ENCODE results near the gene PLA2G3. TPM values are rescaled to one million over a fixed set of nuclear protein-coding genes. Genes with fewer than 3 reads are reported as not detected.

PLA2G3 gene
- polyA plus RNA-seq, 6 donors from 2014 or later, result not detected

- no peak for DNase-seq
- no peaks in the 10 kb centered on the region for H3K9me3 Mint-ChIP-seq
- peak overlapping the region in 1 of 6 donors; percentile 36 for H3K27ac Mint-ChIP-seq
- ATAC-seq (ENCODE audit: low read depth in 2 of 2), result no peak
- H3K4me1 Mint-ChIP-seq, result peaks cover 9 to 11% (median 11%) of the 10 kb centered on the region in 3 donors
- H3K4me3 Mint-ChIP-seq, result no peak overlapping the region
- no peaks in the 10 kb centered on the region for H3K27me3 Mint-ChIP-seq
- no peaks in the 10 kb centered on the region for H3K36me3 Mint-ChIP-seq
These were observed 49.9 kb downstream of the PLA2G3 start for GRCh38 chr22:31090217-31091085.

- no peaks in the 10 kb centered on the region for H3K9me3 Mint-ChIP-seq
- no peak overlapping the region for H3K27ac Mint-ChIP-seq
- no peaks in the 10 kb centered on the region for H3K27me3 Mint-ChIP-seq
- DNase-seq, result no peak
- no peak for ATAC-seq (ENCODE audit: low read depth in 2 of 2)
- H3K4me1 Mint-ChIP-seq, result peaks cover 14 to 15% (median 14%) of the 10 kb centered on the region in 3 donors
- H3K4me3 Mint-ChIP-seq, result peak overlapping the region in 1 of 8 donors; percentile 26
- no peaks in the 10 kb centered on the region for H3K36me3 Mint-ChIP-seq
These were observed 50.9 kb downstream of the PLA2G3 start for GRCh38 chr22:31089160-31090100.

DNA sequence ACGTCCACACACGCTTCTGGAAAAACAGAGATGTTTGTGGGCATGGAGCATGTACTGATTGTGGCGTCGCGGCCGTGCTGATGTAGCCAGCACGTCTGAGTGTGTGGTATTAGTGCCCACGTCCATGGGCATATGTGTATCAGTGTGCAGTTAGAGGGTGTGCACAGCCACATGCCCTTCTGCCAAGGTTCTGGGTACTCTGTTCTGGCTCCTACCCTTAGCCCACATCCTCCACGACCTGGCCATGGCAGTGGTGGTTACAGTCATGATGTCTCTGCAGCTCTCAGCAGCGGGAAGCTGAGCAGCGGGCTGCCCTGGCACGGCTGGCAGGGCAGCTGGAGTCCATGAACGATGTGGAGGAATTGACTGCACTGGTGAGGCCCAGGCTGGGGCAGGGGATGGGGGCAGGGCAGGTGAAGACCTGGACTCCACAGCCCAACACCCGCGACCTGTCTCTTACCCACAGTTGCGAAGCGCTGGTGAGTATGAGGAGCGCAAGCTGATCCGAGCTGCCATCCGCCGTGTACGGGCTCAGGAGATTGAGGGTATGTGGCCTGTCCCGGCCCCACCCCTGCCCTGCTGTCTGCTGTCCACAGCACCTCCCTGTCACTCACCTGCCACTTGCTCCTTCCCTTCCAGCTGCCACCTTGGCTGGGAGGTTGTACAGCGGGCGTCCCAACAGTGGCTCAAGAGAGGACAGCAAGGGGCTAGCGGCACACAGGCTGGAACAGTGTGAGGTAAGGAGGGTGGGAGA is 51.9 kb downstream of the PLA2G3 start:
- Mint-ChIP-seq H3K9me3 (no peaks in the 10 kb centered on the region), H3K27me3 (no peaks in the 10 kb centered on the region), H3K27ac (no peak overlapping the region), H3K36me3 (no peaks in the 10 kb centered on the region), H3K4me1 (peaks cover 24 to 26% (median 25%) of the 10 kb centered on the region in 3 donors), H3K4me3 (peak overlapping the region in 1 of 8 donors; percentile 49)
- no peak for DNase-seq
- no peak for ATAC-seq (ENCODE audit: low read depth in 2 of 2)

DNA sequence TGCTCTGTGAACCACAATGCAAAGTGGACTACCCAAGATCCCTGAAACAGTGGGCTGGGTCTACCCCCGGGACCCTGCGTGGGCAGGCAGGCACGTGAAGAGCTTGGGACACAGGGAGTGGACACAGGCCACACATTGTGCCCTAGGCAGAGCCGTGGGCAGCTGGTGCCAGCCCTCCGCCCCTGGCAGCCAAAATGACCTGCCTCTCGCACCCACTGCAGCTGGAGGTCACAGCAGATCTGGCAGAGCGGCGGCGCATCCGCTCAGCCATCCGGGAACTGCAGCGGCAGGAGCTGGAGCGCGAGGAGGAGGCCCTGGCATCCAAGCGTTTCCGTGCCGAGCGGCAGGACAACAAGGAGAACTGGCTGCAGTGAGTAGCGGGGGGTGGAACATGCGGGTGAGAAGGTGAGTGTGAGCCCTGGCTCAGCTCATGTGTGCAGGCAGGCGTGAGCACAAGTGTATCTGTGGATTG is 52.5 kb downstream of the PLA2G3 start:
- Mint-ChIP-seq H3K27ac (no peak overlapping the region), H3K27me3 (no peaks in the 10 kb centered on the region), H3K4me1 (peaks cover 24 to 29% (median 26%) of the 10 kb centered on the region in 3 donors), H3K9me3 (no peaks in the 10 kb centered on the region), H3K4me3 (peak overlapping the region in 1 of 8 donors; percentile 49), H3K36me3 (no peaks in the 10 kb centered on the region)
- no peak for ATAC-seq (ENCODE audit: low read depth in 2 of 2)
- no peak for DNase-seq

GRCh38 chr22:31086703-31087330 is 53.5 kb downstream of the PLA2G3 start:
- peak overlapping the region in 2 of 8 donors; percentile 77 to 88 for H3K4me3 Mint-ChIP-seq
- H3K36me3 Mint-ChIP-seq, result no peaks in the 10 kb centered on the region
- no peak for ATAC-seq (ENCODE audit: low read depth in 2 of 2)
- H3K9me3 Mint-ChIP-seq, result no peaks in the 10 kb centered on the region
- H3K4me1 Mint-ChIP-seq, result peaks cover 27 to 39% (median 34%) of the 10 kb centered on the region in 3 donors
- no peak for DNase-seq
- H3K27me3 Mint-ChIP-seq, result no peaks in the 10 kb centered on the region
- peak overlapping the region in 1 of 6 donors; percentile 60 for H3K27ac Mint-ChIP-seq

GRCh38 chr22:31085928-31086327 is 54.4 kb downstream of the PLA2G3 start:
- H3K4me3 Mint-ChIP-seq, result peak overlapping the region; percentile 9 to 88 (median 76)
- peak overlapping the region in 2 of 6 donors; percentile 72 to 91 for H3K27ac Mint-ChIP-seq
- no peaks in the 10 kb centered on the region for H3K27me3 Mint-ChIP-seq
- DNase-seq, result no peak
- peaks cover 35 to 45% (median 43%) of the 10 kb centered on the region in 3 donors for H3K4me1 Mint-ChIP-seq
- no peaks in the 10 kb centered on the region for H3K36me3 Mint-ChIP-seq
- no peak for ATAC-seq (ENCODE audit: low read depth in 2 of 2)
- H3K9me3 Mint-ChIP-seq, result no peaks in the 10 kb centered on the region

DNA sequence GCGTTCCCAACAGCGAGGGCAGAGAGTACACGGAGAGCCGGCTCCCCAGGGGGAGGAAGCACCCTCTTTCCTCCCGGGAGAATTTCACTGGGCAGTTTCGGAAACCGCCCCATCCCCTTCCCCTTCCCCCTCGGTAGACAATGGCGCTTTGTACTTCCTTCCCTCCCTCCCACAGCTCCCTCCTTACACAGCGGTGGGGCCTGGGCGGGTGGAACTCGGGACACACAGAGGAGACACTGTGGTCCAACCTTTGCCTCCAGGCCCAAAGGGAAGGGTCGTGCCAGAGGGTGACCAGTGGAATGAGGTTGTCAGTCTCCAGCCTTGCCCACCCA is 54.8 kb downstream of the PLA2G3 start:
- peak overlapping the region; percentile 57 to 91 (median 80) for H3K4me3 Mint-ChIP-seq
- DNase-seq (no peak), ATAC-seq (ENCODE audit: low read depth in 2 of 2) (no peak)
- H3K36me3 Mint-ChIP-seq, result no peaks in the 10 kb centered on the region
- H3K4me1 Mint-ChIP-seq, result peaks cover 39 to 48% (median 47%) of the 10 kb centered on the region in 3 donors
- no peaks in the 10 kb centered on the region for H3K9me3 Mint-ChIP-seq
- no peaks in the 10 kb centered on the region for H3K27me3 Mint-ChIP-seq
- H3K27ac Mint-ChIP-seq, result peak overlapping the region; percentile 53 to 91 (median 82)

- H3K27ac Mint-ChIP-seq, result peak overlapping the region in 5 of 6 donors; percentile 72 to 87 (median 81)
- H3K27me3 Mint-ChIP-seq, result no peaks in the 10 kb centered on the region
- H3K36me3 Mint-ChIP-seq, result no peaks in the 10 kb centered on the region
These were observed 55.4 kb downstream of the PLA2G3 start for GRCh38 chr22:31084811-31085492.

More at GRCh38 chr22:31084811-31085492, 55.4 kb downstream of the PLA2G3 start:
- Mint-ChIP-seq H3K4me1 (peaks cover 39 to 49% (median 48%) of the 10 kb centered on the region in 3 donors), H3K9me3 (no peaks in the 10 kb centered on the region), H3K4me3 (peak overlapping the region; percentile 74 to 91 (median 84))
- DNase-seq (peak; percentile 84), ATAC-seq (ENCODE audit: low read depth in 2 of 2) (peak; percentile 84 to 87)

Other genes starting within 250 kb of the PLA2G3 start
- gene MORC2, start 171.7 kb downstream of the PLA2G3 start, polyA plus RNA-seq (ENCODE audit: low read depth in 6 of 6), result 1 to 10 TPM in 4 of 6 donors, under 1 TPM in 1, not detected in 1; 0.76 to 4.5 (median 1.9) TPM
- gene TUG1, start 171.2 kb downstream of the PLA2G3 start, polyA plus RNA-seq (ENCODE audit: low read depth in 6 of 6), result 10 to 100 TPM in 5 of 6 donors, 1 to 10 TPM in 1; 8.1 to 30.7 (median 21.5) TPM
- 1 to 10 TPM in 1 of 6 donors, under 1 TPM in 2, not detected in 3; 0.27 to 1.0 (median 0.79) TPM for gene SMTN, start 59.2 kb downstream of the PLA2G3 start, polyA plus RNA-seq (ENCODE audit: low read depth in 6 of 6)
- gene SELENOM, start 32.9 kb downstream of the PLA2G3 start, polyA plus RNA-seq (ENCODE audit: low read depth in 6 of 6), result 10 to 100 TPM; 31.1 to 54.8 (median 42.9) TPM
- gene INPP5J, start 17.5 kb downstream of the PLA2G3 start, polyA plus RNA-seq (ENCODE audit: low read depth in 6 of 6), result under 1 TPM in 1 of 6 donors, not detected in 5; 0.26 TPM
- 10 to 100 TPM; 16.3 to 26.6 (median 20.9) TPM for gene RNF185, start 19.7 kb upstream of the PLA2G3 start, polyA plus RNA-seq (ENCODE audit: low read depth in 6 of 6)
- 10 to 100 TPM in 1 of 6 donors, 1 to 10 TPM in 5; 5.6 to 16.7 (median 9.2) TPM for gene LIMK2, start 71.8 kb upstream of the PLA2G3 start, polyA plus RNA-seq (ENCODE audit: low read depth in 6 of 6)
- 100 to 1,000 TPM; 107 to 235 (median 181) TPM for gene PIK3IP1, start 152.0 kb upstream of the PLA2G3 start, polyA plus RNA-seq (ENCODE audit: low read depth in 6 of 6)
- 10 to 100 TPM; 13.3 to 24.9 (median 15.1) TPM for gene PATZ1, start 205.8 kb upstream of the PLA2G3 start, polyA plus RNA-seq (ENCODE audit: low read depth in 6 of 6)